ENCODE data around the gene MCM5.
"Not testable (repeated sequence)": the region's sequence is repeated elsewhere in the genome, so short reads cannot be mapped to it uniquely, and the experiment has no call there.

The MCM5 gene

GRCh38 chr22:35470903-35471321 is 71.0 kb downstream of the MCM5 start:
- H3K4me3 ChIP-seq (replicated peaks; ENCODE audit: low read depth, low read length), result no peak overlapping the region
- H3K36me3 ChIP-seq (ENCODE audit: control insufficient read depth, insufficient read depth, low read length), result no peaks in the 10 kb centered on the region
- TF ChIP-seq CTCF (IDR thresholded peaks at IDR 0.05; ENCODE audit: insufficient read depth, low read length, poor library complexity, severe bottlenecking), result no peak
- H3K27me3 ChIP-seq (replicated peaks; ENCODE audit: control insufficient read depth, insufficient read depth, low read length), result no peaks in the 10 kb centered on the region; the same call in 1 of the 2 replicates
- no peak for DNase-seq (ENCODE audit: extremely low read depth, insufficient read length)

GRCh38 chr22:35471566-35471965 is 71.6 kb downstream of the MCM5 start:
- H3K4me3 ChIP-seq (replicated peaks; ENCODE audit: low read depth, low read length); DNase-seq (ENCODE audit: extremely low read depth, insufficient read length); H3K36me3 ChIP-seq (ENCODE audit: control insufficient read depth, insufficient read depth, low read length); H3K27me3 ChIP-seq (replicated peaks; ENCODE audit: control insufficient read depth, insufficient read depth, low read length): not testable (repeated sequence)

GRCh38 chr22:35472488-35472887 is 72.5 kb downstream of the MCM5 start:
- no peaks in the 10 kb centered on the region for H3K36me3 ChIP-seq (ENCODE audit: control insufficient read depth, insufficient read depth, low read length)
- TF ChIP-seq CTCF (IDR thresholded peaks at IDR 0.05; ENCODE audit: insufficient read depth, low read length, poor library complexity, severe bottlenecking), result no peak
- DNase-seq (ENCODE audit: extremely low read depth, insufficient read length), result no peak
- H3K27me3 ChIP-seq (replicated peaks; ENCODE audit: control insufficient read depth, insufficient read depth, low read length), result no peaks in the 10 kb centered on the region; the same call in 1 of the 2 replicates
- H3K4me3 ChIP-seq (replicated peaks; ENCODE audit: low read depth, low read length), result no peak overlapping the region

GRCh38 chr22:35473971-35474370 is 74.0 kb downstream of the MCM5 start:
- TF ChIP-seq CTCF (IDR thresholded peaks at IDR 0.05; ENCODE audit: insufficient read depth, low read length, poor library complexity, severe bottlenecking), result no peak
- Histone ChIP-seq H3K27me3 (replicated peaks; ENCODE audit: control insufficient read depth, insufficient read depth, low read length) (peaks cover 1% of the 10 kb centered on the region; the same call in 1 of the 2 replicates), H3K4me3 (replicated peaks; ENCODE audit: low read depth, low read length) (no peak overlapping the region), H3K36me3 (ENCODE audit: control insufficient read depth, insufficient read depth, low read length) (no peaks in the 10 kb centered on the region)
- DNase-seq (ENCODE audit: extremely low read depth, insufficient read length), result no peak

Data from GM06990 (cell line).